Jurkat, Clone E6-1 (cell line): ENCODE data around the gene TBR1.

Experiments
- DNase-seq: peaks from one replicate; pipeline ENCODE4 v3.0.0-alpha.2; 2011; ENCODE audit warnings: low read depth, low spot score
- H3K4me3 ChIP-seq: 2 replicates; pipeline ENCODE4 v1.5.1; 2011; ENCODE audit warnings: mild to moderate bottlenecking, low read length, control low read depth, moderate library complexity

The TBR1 gene

GRCh38 chr2:161412346-161412745 is 3.8 kb upstream of the TBR1 start:
- H3K4me3 ChIP-seq = no peak overlapping the region
- DNase-seq = no peak

- H3K4me3 ChIP-seq = no peak overlapping the region
- DNase-seq = no peak
These were observed 1.8 kb upstream of the TBR1 start for GRCh38 chr2:161414042-161415033.

- H3K4me3 ChIP-seq = no peak overlapping the region
- DNase-seq = no peak
These were observed 787 bp upstream of the TBR1 start for GRCh38 chr2:161415034-161415986.

GRCh38 chr2:161416708-161417437 is 776 bp downstream of the TBR1 start:
- no peak for DNase-seq
- no peak overlapping the region for H3K4me3 ChIP-seq

- H3K4me3 ChIP-seq = no peak overlapping the region
- no peak for DNase-seq
These were observed 1.6 kb downstream of the TBR1 start for GRCh38 chr2:161417438-161418274.

GRCh38 chr2:161418275-161418714 is 2.2 kb downstream of the TBR1 start:
- DNase-seq = no peak

GRCh38 chr2:161418715-161419637 is 2.9 kb downstream of the TBR1 start:
- no peak for DNase-seq
- H3K4me3 ChIP-seq = no peak overlapping the region

More at GRCh38 chr2:161418275-161418714, 2.2 kb downstream of the TBR1 start:
- no peak overlapping the region for H3K4me3 ChIP-seq

- H3K4me3 ChIP-seq = no peak overlapping the region
These were observed 3.6 kb downstream of the TBR1 start for GRCh38 chr2:161419638-161420190.

GRCh38 chr2:161420406-161421074 is 4.4 kb downstream of the TBR1 start:
- no peak for DNase-seq
- no peak overlapping the region for H3K4me3 ChIP-seq

More at GRCh38 chr2:161419638-161420190, 3.6 kb downstream of the TBR1 start:
- DNase-seq = no peak

GRCh38 chr2:161421686-161422085 is 5.6 kb downstream of the TBR1 start:
- H3K4me3 ChIP-seq = no peak overlapping the region
- no peak for DNase-seq

GRCh38 chr2:161422816-161423403 is 6.8 kb downstream of the TBR1 start:
- H3K4me3 ChIP-seq = no peak overlapping the region
- no peak for DNase-seq

- no peak for DNase-seq
- no peak overlapping the region for H3K4me3 ChIP-seq
These were observed 7.6 kb downstream of the TBR1 start for GRCh38 chr2:161423421-161424393.

- no peak overlapping the region for H3K4me3 ChIP-seq
- DNase-seq = no peak
These were observed 8.3 kb downstream of the TBR1 start for GRCh38 chr2:161424394-161424769.

GRCh38 chr2:161424891-161425727 is 9.0 kb downstream of the TBR1 start:
- DNase-seq = no peak
- no peak overlapping the region for H3K4me3 ChIP-seq
